SK-N-SH (cell line): Measurements from ENCODE around the gene MAPKAP1.

Experiments used
- EZH2phosphoT487 ChIP-seq: fragments of 200-600 bp; sonication (generic); IDR thresholded peaks from 2 replicates; pipeline ENCODE4 v1.6.1; 2017; ENCODE audit warnings: low read depth, mixed run types, mild to moderate bottlenecking, antibody characterized with exemption, moderate library complexity, borderline replicate concordance
- FOSL2 ChIP-seq: IDR thresholded peaks from 2 replicates; pipeline ENCODE4 v1.4.0; 2012; ENCODE audit warnings: low read depth, mild to moderate bottlenecking, moderate library complexity, borderline replicate concordance
- REST ChIP-seq: IDR thresholded peaks from 2 replicates; pipeline ENCODE4 v1.6.1; 2012; ENCODE audit warnings: mild to moderate bottlenecking, low read depth, low read length, moderate library complexity
- SIN3A ChIP-seq: IDR thresholded peaks from 2 replicates; pipeline ENCODE4 v1.6.1; 2012; ENCODE audit warnings: low read depth, mild to moderate bottlenecking, low read length, moderate library complexity, borderline replicate concordance
- TF ChIP-seq, protein P1 (sequence below): IDR thresholded peaks from 2 replicates; pipeline ENCODE4; 2012

DNA sequence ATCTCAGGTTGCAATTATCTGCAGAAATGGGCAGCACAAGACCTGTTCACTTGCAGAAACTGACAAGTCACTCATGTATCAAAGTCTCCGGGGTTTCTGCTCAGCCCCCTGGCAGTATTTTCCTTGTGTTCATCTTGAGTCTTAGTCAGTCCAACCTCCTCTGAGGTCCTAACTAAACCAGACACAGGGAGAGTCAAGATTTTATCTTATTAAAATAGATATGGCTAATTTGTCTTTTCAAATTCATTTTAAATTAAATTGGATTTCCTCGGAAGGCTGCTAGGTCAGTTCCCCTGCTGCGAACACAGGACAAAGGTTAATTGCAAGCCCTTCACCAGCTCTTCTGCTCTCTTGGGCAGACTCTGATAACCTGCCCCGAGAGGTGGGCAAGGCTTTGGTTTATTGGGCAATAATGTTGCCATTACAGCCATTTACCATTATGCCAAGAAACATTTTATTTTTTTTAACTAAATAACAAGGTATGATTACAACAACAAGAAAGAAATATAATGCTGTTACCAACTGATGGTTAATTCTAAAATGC lies 103.5 kb downstream of the MAPKAP1 start:
- TF ChIP-seq SIN3A (no peak), REST (no peak), EZH2phosphoT487 (no peak), FOSL2 (no peak)
- TF ChIP-seq, protein P1, sequence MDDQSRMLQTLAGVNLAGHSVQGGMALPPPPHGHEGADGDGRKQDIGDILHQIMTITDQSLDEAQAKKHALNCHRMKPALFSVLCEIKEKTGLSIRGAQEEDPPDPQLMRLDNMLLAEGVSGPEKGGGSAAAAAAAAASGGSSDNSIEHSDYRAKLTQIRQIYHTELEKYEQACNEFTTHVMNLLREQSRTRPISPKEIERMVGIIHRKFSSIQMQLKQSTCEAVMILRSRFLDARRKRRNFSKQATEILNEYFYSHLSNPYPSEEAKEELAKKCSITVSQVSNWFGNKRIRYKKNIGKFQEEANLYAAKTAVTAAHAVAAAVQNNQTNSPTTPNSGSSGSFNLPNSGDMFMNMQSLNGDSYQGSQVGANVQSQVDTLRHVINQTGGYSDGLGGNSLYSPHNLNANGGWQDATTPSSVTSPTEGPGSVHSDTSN: no peak
